ENCODE data around the gene KDM4C.

DNA sequence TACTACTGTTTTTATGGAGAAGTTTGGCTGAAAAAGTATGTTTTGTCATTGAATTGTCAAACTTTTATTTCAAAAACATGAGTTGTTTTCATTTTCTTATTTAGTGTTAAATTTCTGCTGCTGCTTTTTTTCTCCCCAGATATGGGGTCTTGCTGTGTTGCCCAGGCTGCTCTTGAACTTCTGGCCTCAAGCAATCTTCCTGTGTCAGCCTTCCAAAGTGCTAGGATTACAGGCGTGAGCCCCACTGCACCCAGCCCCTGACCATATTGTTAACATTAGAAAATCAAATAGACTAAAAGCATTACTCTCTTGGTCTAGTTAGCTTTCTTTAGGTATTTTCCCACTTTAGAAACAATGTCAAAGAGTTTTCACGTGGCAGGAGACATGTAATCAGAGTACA is 215.3 kb downstream of the KDM4C start:
- no peak for TF ChIP-seq EZH2 (IDR thresholded peaks at IDR 0.05)
- TF ChIP-seq POLR2AphosphoS5 (IDR thresholded peaks at IDR 0.05; ENCODE audit: borderline replicate concordance, low read depth, low read length) = no peak

Data from SK-N-MC (cell line).